Epithelial cell of prostate (primary cell): ENCODE results near the gene RNF121.

Experiments
- DNase-seq: peaks from one replicate; pipeline ENCODE4 v3.0.0-alpha.2; 2011; ENCODE audit warnings: low read depth, low spot score
- H3K27ac ChIP-seq: fragments of 450-650 bp; 2 replicates; pipeline ENCODE4 v1.5.1; 2017; ENCODE audit warnings: mild to moderate bottlenecking

RNF121 gene

GRCh38 chr11:72023335-72023734 is 94.5 kb downstream of the RNF121 start:
- no peak overlapping the region for H3K27ac ChIP-seq
- DNase-seq: no peak

- H3K27ac ChIP-seq: peak overlapping the region; percentile 55
Observed at GRCh38 chr11:72024069-72024754, 95.4 kb downstream of the RNF121 start.

DNA sequence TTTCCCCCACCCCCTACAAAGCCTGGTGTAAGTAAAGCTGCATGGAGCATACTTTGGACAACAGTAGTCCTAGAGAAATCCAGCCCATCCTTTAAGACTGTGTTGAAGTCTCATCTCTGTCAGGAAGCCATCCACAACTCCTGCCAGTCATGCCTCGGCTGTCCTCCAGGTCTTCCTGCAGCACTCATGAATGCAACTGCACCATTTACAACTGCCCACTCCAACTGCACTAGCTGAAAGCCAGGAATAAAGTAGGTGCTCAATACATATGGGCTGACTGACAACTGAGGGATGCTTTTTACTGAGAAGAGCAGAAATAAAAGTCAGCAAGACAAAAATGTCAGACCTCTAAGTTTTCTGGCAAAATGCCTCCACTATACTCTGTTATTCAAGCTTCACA is 97.2 kb downstream of the RNF121 start:
- H3K27ac ChIP-seq: peak overlapping the region; percentile 55
- no peak for DNase-seq

More at GRCh38 chr11:72024069-72024754, 95.4 kb downstream of the RNF121 start:
- DNase-seq: no peak

GRCh38 chr11:72030472-72031045 is 101.7 kb downstream of the RNF121 start:
- no peak for DNase-seq
- H3K27ac ChIP-seq: no peak overlapping the region

DNA sequence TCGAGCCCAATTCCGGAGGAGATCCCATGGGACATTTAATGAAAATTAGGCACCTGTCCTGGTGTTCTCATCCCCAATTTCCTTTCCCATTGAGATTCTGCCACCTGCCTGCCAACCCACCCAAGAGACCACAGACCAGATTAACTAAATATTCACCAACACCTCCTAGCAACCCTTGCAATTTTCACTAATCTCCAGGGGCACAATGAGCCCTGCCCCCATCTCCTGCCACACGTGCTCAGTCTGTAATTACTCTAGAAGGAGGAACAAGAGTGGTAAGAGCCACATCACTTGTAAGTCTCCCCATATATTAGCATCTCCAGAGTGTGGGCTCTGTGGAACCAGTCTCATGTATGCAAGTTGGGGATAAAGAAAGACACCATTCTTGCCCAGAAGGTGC is 107.8 kb downstream of the RNF121 start:
- no peak for DNase-seq
- H3K27ac ChIP-seq: no peak overlapping the region

DNA sequence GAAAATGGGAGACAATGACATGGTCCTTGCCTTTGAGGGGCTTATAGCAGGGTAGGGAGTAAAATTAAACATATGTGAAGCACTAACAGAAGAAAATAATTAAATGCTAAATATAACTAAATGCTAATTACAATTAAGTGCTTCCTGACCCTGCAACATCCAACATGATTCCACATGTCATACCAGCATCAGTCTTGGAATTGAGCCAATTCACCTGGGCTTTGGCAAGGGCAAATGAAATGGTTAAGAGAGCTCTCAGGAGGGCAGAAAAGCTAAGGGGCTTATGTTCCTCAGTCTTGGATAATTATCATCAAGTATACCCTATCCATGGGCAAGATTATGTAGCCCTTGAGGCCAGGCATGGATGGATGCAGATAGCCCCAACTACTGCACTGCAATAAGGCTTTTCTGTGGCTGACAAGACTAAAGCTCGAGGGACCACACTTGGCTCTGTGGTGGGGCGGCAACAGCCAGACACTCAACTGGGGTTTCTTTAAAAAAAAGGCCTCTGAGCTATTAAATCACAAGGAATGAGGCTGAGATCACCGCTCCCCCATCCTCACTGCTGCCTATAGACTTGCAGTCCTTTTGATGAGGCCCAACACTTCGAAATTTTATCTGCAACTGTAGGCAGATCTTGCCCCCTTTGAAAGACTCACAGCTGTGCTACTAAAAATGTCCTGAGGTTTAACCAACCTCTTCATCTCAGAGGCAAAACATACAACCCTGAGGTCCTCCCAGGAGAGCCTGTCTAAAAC is 108.9 kb downstream of the RNF121 start:
- H3K27ac ChIP-seq: peak overlapping the region; percentile 89
- DNase-seq: no peak

- peak overlapping the region; percentile 89 for H3K27ac ChIP-seq
- no peak for DNase-seq
Observed at GRCh38 chr11:72038491-72038890, 109.6 kb downstream of the RNF121 start.

GRCh38 chr11:72039031-72039855 is 110.4 kb downstream of the RNF121 start:
- no peak for DNase-seq

GRCh38 chr11:72039856-72040401 is 111.1 kb downstream of the RNF121 start:
- no peak for DNase-seq
- peak overlapping the region; percentile 89 for H3K27ac ChIP-seq

More at GRCh38 chr11:72039031-72039855, 110.4 kb downstream of the RNF121 start:
- H3K27ac ChIP-seq: peak overlapping the region; percentile 89

DNA sequence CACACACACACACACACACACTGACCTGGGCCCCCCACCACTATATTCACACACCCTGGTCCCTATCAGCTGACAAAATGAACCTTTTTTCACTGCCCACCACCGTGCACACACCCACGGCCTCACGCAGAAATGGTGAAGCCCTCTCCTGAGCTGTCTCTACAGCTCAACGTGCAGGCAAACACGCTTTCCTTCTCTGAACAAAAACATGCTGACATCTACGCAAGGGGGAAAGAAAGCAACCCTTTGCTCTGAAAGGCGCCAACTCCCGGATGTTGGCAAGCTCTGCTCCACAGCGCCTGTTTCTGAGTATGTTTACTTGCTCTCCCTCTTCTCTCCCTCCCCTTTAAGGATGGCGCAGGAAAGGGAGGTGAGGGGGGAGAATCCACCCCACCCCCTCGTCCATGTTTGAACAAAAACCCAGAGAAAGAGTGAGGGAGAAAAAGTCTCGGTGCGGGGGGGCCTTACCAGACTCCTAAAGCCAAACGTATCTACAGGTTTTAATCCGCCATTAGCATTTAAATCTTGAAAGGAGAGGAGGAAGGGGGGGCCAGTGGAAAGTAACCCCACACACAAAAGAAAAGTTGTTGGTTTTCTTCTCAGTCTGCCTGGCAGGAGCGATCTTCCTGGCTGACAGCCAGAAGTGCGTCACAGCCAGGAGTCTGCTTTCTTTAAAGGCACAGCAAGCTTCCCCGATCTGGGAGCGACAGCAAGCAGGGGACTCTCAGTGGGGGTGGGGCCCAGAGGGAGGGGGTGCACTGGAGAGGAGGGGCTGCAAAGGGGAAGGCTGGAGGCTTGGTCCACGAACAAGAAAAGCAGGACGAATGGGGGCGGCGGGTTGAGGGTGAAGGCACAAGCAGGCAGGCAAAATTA is 111.9 kb downstream of the RNF121 start:
- peak; percentile 48 for DNase-seq
- H3K27ac ChIP-seq: peak overlapping the region; percentile 89

DNA sequence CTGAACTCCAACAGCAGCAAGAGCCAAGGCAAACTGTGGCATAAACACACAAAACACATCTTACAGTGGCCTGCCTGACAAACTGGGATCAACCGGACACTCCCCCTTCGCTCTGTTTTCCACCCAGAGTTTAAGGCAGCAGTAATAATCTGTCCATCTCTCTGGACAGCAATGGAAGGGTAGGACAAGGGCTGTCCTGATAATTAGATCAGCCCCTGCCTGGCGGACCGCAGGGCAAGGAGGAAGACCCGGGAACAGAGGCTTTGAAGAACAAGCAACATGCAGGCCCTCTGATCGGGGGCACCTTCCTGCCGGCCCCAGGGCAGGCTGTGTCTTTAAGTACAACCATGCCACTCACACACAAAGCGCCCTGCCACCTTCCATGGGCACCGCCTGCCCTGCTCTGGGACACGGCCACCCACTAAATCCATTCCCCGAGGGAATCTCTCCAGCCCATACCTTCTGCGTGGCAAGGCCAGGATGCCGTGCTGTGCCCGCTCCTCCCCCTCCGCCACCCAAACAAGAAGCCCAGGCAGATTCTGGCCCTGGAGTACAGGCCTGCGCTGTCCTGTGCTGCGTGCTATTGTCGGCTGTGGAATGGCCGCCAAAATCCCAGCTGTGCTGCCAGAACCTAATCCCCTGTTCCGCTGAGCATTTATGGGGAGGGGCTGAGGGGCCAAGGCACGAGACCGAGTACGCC is 112.7 kb downstream of the RNF121 start:
- peak overlapping the region; percentile 89 for H3K27ac ChIP-seq
- DNase-seq: no peak

- no peak for DNase-seq
- H3K27ac ChIP-seq: peak overlapping the region; percentile 89
Observed at GRCh38 chr11:72042064-72042745, 113.4 kb downstream of the RNF121 start.

DNA sequence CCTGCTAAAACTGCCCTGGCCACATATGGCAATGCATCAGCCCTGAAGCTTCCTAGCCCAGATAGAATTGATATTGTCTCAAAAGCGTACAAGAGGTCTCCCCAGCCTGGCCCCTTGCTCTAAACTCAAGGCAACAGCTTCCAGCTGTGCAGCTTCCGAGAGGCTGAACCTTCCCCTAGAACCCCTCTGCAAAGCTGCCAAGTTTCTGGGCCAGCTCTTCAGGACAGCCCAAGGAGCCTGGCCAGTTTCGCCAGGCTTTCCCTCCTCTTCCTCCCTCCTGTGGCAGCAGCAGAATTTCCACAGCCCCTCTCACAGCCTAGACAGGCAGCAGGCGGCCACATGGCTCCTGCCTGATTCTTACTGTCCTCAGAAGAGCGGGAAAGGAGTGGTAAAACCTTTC is 117.0 kb downstream of the RNF121 start:
- DNase-seq: no peak
- no peak overlapping the region for H3K27ac ChIP-seq
